Transverse colon (tissue), 3 donors: ENCODE data around the gene FAM163A.

Experiments used
- CTCF ChIP-seq, 5 experiments: fragments of 200-600 bp in 3 of 5; fragments of 450-650 bp in 2 of 5; sonication (generic) in 3 of 5; IDR thresholded peaks; 1 replicate in 2 of 5; 2 replicates in 3 of 5; pipeline ENCODE4 v1.5.1; 2016 to 2017; ENCODE audit warnings: antibody characterized with exemption in 5 of 5, inconsistent platforms in 3 of 5, mild to moderate bottlenecking in 2 of 5, moderate library complexity in 1 of 5
- POLR2A ChIP-seq: fragments of 450-650 bp; IDR thresholded peaks from one replicate; pipeline ENCODE4 v1.6.1; 2016; ENCODE audit warnings: antibody characterized with exemption, mild to moderate bottlenecking, moderate library complexity

- TF ChIP-seq CTCF (IDR thresholded peaks at IDR 0.05) (no peak), POLR2A (no peak)
These were observed 74.0 kb downstream of the FAM163A start for GRCh38 chr1:179817056-179817455.
